ENCODE data around the gene GPX3.

The GPX3 gene

GRCh38 chr5:151060742-151061141, 40.4 kb downstream of the GPX3 start:
- no peak overlapping the region for H3K56ac ChIP-seq (ENCODE audit: low read length)
- no peak overlapping the region for H3K4ac ChIP-seq (ENCODE audit: low read depth, low read length)
- no peak overlapping the region for H3K27ac ChIP-seq (ENCODE audit: low read depth, low read length)
- no peak overlapping the region for H3K9ac ChIP-seq (ENCODE audit: low read length)
- H3K79me2 ChIP-seq (ENCODE audit: control insufficient read depth, insufficient read depth, low read length): no peaks in the 10 kb centered on the region
- H2BK120ac ChIP-seq (ENCODE audit: low read depth, low read length): no peak overlapping the region
- no peaks in the 10 kb centered on the region for H3K4me1 ChIP-seq (ENCODE audit: control insufficient read depth, low read depth, low read length)
- no peak overlapping the region for H2BK5ac ChIP-seq (ENCODE audit: low read length)
- no CpG with 5 or more reads among the region's 6 CpGs for WGBS (ENCODE audit: extremely low coverage, insufficient coverage, low lambda C conversion rate)
- no peak overlapping the region for H3K23ac ChIP-seq (ENCODE audit: low read length)
- no peak overlapping the region for H3K18ac ChIP-seq (ENCODE audit: low read length)
- no peak overlapping the region for H3K4me3 ChIP-seq (ENCODE audit: low read length)
- peaks cover 2% of the 10 kb centered on the region for H3K79me1 ChIP-seq (ENCODE audit: low read length)
- H3K36me3 ChIP-seq (ENCODE audit: control insufficient read depth, insufficient read depth, low read length): peaks cover 3% of the 10 kb centered on the region
- no peak overlapping the region for H4K8ac ChIP-seq (ENCODE audit: low read depth, low read length)
- no peak overlapping the region for H4K5ac ChIP-seq (ENCODE audit: low read length)
- no peak overlapping the region for H2BK15ac ChIP-seq (replicated peaks; ENCODE audit: low read depth)
- no peak for DNase-seq
- no peak overlapping the region for H3K4me2 ChIP-seq (ENCODE audit: low read length)
- no peak overlapping the region for H2AK5ac ChIP-seq (ENCODE audit: low read length)
- H3K27me3 ChIP-seq (ENCODE audit: insufficient read depth, low read length, poor library complexity): no peaks in the 10 kb centered on the region

- Histone ChIP-seq H2BK120ac (ENCODE audit: low read depth, low read length) (no peak overlapping the region), H3K56ac (ENCODE audit: low read length) (no peak overlapping the region), H2BK5ac (ENCODE audit: low read length) (no peak overlapping the region), H3K4me2 (ENCODE audit: low read length) (no peak overlapping the region), H3K18ac (ENCODE audit: low read length) (no peak overlapping the region), H3K23ac (ENCODE audit: low read length) (no peak overlapping the region), H3K79me1 (ENCODE audit: low read length) (peaks cover 2% of the 10 kb centered on the region), H2AK5ac (ENCODE audit: low read length) (no peak overlapping the region), H3K27me3 (ENCODE audit: insufficient read depth, low read length, poor library complexity) (no peaks in the 10 kb centered on the region), H3K79me2 (ENCODE audit: control insufficient read depth, insufficient read depth, low read length) (no peaks in the 10 kb centered on the region), H4K5ac (ENCODE audit: low read length) (no peak overlapping the region), H2BK15ac (replicated peaks; ENCODE audit: low read depth) (no peak overlapping the region), H3K9ac (ENCODE audit: low read length) (no peak overlapping the region), H3K4ac (ENCODE audit: low read depth, low read length) (no peak overlapping the region), H3K27ac (ENCODE audit: low read depth, low read length) (no peak overlapping the region), H4K8ac (ENCODE audit: low read depth, low read length) (no peak overlapping the region), H3K4me3 (ENCODE audit: low read length) (no peak overlapping the region), H3K36me3 (ENCODE audit: control insufficient read depth, insufficient read depth, low read length) (peaks cover 3% of the 10 kb centered on the region), H3K4me1 (ENCODE audit: control insufficient read depth, low read depth, low read length) (no peaks in the 10 kb centered on the region)
- DNase-seq: no peak
- WGBS (ENCODE audit: extremely low coverage, insufficient coverage, low lambda C conversion rate): no CpG with 5 or more reads among the region's 5 CpGs
Observed at GRCh38 chr5:151062405-151063141, 42.2 kb downstream of the GPX3 start.

- Histone ChIP-seq H3K4me3 (ENCODE audit: low read length) (no peak overlapping the region), H2BK15ac (replicated peaks; ENCODE audit: low read depth) (no peak overlapping the region), H3K9ac (ENCODE audit: low read length) (no peak overlapping the region), H3K4ac (ENCODE audit: low read depth, low read length) (no peak overlapping the region), H3K4me1 (ENCODE audit: control insufficient read depth, low read depth, low read length) (no peaks in the 10 kb centered on the region), H3K36me3 (ENCODE audit: control insufficient read depth, insufficient read depth, low read length) (peaks cover 3% of the 10 kb centered on the region), H2AK5ac (ENCODE audit: low read length) (no peak overlapping the region), H3K56ac (ENCODE audit: low read length) (peak overlapping the region; percentile 25), H2BK120ac (ENCODE audit: low read depth, low read length) (no peak overlapping the region), H4K8ac (ENCODE audit: low read depth, low read length) (no peak overlapping the region), H3K79me1 (ENCODE audit: low read length) (peaks cover 4% of the 10 kb centered on the region), H3K27ac (ENCODE audit: low read depth, low read length) (no peak overlapping the region), H2BK5ac (ENCODE audit: low read length) (no peak overlapping the region), H4K5ac (ENCODE audit: low read length) (no peak overlapping the region), H3K18ac (ENCODE audit: low read length) (peak overlapping the region; percentile 2), H3K4me2 (ENCODE audit: low read length) (no peak overlapping the region), H3K27me3 (ENCODE audit: insufficient read depth, low read length, poor library complexity) (no peaks in the 10 kb centered on the region), H3K79me2 (ENCODE audit: control insufficient read depth, insufficient read depth, low read length) (no peaks in the 10 kb centered on the region), H3K23ac (ENCODE audit: low read length) (no peak overlapping the region)
- no CpG with 5 or more reads among the region's 17 CpGs for WGBS (ENCODE audit: extremely low coverage, insufficient coverage, low lambda C conversion rate)
- no peak for DNase-seq
Observed at GRCh38 chr5:151063142-151063989, 43.0 kb downstream of the GPX3 start.

GRCh38 chr5:151064916-151065499, 44.6 kb downstream of the GPX3 start:
- no peaks in the 10 kb centered on the region for H3K79me2 ChIP-seq (ENCODE audit: control insufficient read depth, insufficient read depth, low read length)
- no peak overlapping the region for H3K23ac ChIP-seq (ENCODE audit: low read length)
- H3K56ac ChIP-seq (ENCODE audit: low read length): no peak overlapping the region
- no peaks in the 10 kb centered on the region for H3K4me1 ChIP-seq (ENCODE audit: control insufficient read depth, low read depth, low read length)
- no peak overlapping the region for H2BK5ac ChIP-seq (ENCODE audit: low read length)
- no peak overlapping the region for H2BK120ac ChIP-seq (ENCODE audit: low read depth, low read length)
- H3K4me2 ChIP-seq (ENCODE audit: low read length): no peak overlapping the region
- no peak overlapping the region for H3K4ac ChIP-seq (ENCODE audit: low read depth, low read length)
- H3K36me3 ChIP-seq (ENCODE audit: control insufficient read depth, insufficient read depth, low read length): peaks cover 2% of the 10 kb centered on the region
- DNase-seq: no peak
- H2AK5ac ChIP-seq (ENCODE audit: low read length): no peak overlapping the region
- H3K18ac ChIP-seq (ENCODE audit: low read length): no peak overlapping the region
- H3K27me3 ChIP-seq (ENCODE audit: insufficient read depth, low read length, poor library complexity): no peaks in the 10 kb centered on the region
- no peak overlapping the region for H3K4me3 ChIP-seq (ENCODE audit: low read length)
- H3K9ac ChIP-seq (ENCODE audit: low read length): no peak overlapping the region
- no peak overlapping the region for H4K5ac ChIP-seq (ENCODE audit: low read length)
- no CpG with 5 or more reads among the region's 12 CpGs for WGBS (ENCODE audit: extremely low coverage, insufficient coverage, low lambda C conversion rate)
- H3K79me1 ChIP-seq (ENCODE audit: low read length): peaks cover 6% of the 10 kb centered on the region
- no peak overlapping the region for H2BK15ac ChIP-seq (replicated peaks; ENCODE audit: low read depth)
- no peak overlapping the region for H3K27ac ChIP-seq (ENCODE audit: low read depth, low read length)
- H4K8ac ChIP-seq (ENCODE audit: low read depth, low read length): no peak overlapping the region

- Histone ChIP-seq H3K4me2 (ENCODE audit: low read length) (no peak overlapping the region), H3K27ac (ENCODE audit: low read depth, low read length) (no peak overlapping the region), H4K8ac (ENCODE audit: low read depth, low read length) (no peak overlapping the region), H2BK5ac (ENCODE audit: low read length) (no peak overlapping the region), H3K4ac (ENCODE audit: low read depth, low read length) (no peak overlapping the region), H3K9ac (ENCODE audit: low read length) (no peak overlapping the region), H3K18ac (ENCODE audit: low read length) (no peak overlapping the region), H3K36me3 (ENCODE audit: control insufficient read depth, insufficient read depth, low read length) (peaks cover 2% of the 10 kb centered on the region), H3K23ac (ENCODE audit: low read length) (no peak overlapping the region), H2BK120ac (ENCODE audit: low read depth, low read length) (no peak overlapping the region), H3K79me2 (ENCODE audit: control insufficient read depth, insufficient read depth, low read length) (no peaks in the 10 kb centered on the region), H4K5ac (ENCODE audit: low read length) (no peak overlapping the region), H3K4me3 (ENCODE audit: low read length) (no peak overlapping the region), H3K4me1 (ENCODE audit: control insufficient read depth, low read depth, low read length) (no peaks in the 10 kb centered on the region), H2BK15ac (replicated peaks; ENCODE audit: low read depth) (no peak overlapping the region), H3K56ac (ENCODE audit: low read length) (no peak overlapping the region), H3K27me3 (ENCODE audit: insufficient read depth, low read length, poor library complexity) (no peaks in the 10 kb centered on the region), H2AK5ac (ENCODE audit: low read length) (no peak overlapping the region), H3K79me1 (ENCODE audit: low read length) (peaks cover 7% of the 10 kb centered on the region)
- no peak for DNase-seq
- WGBS (ENCODE audit: extremely low coverage, insufficient coverage, low lambda C conversion rate): no CpG with 5 or more reads among the region's 1 CpG
Observed at GRCh38 chr5:151065609-151066008, 45.2 kb downstream of the GPX3 start.
